GM20000 (cell line): ENCODE measurements around the gene SECTM1.

ENCODE experiments used
- DNase-seq: peaks from one replicate; pipeline ENCODE4 v3.0.0; 2012; ENCODE audit warnings: low spot score
- TF ChIP-seq, protein P1 (sequence below): IDR thresholded peaks from 2 replicates; pipeline ENCODE4 v1.5.1; 2012; ENCODE audit warnings: mild to moderate bottlenecking, control low read depth; ENCODE audit errors: extremely low read depth, missing control alignments

The SECTM1 gene

DNA sequence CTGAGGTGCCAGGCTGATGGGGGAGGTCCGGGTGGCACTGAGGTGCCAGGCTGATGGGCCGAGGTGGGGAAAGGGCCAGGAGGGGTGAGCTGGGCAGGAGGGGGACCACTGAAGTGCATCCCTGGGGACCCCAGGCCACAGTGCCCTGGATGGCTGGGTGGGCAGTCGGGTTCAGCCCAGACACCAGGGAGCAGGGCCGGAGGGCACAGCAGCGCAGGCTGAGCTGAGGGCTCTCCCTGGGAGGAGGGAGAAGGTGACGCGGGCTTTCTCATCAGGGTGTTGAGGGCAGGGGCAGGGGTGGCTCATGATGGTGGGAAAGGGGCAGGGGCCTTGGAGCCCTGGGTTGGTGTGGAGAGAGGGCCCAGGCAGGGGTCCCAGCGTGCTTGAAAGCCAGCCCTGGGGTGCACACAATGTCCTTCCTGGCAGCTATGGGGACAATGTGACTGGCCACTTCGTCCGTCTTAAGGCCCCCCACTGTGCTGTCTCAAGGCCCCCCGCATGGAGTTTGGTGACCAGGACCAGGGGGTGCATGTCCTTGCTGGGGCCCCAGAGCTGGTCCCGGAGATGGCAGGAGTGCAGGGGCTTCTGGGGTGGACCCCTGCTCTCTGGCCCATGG is 32.2 kb downstream of the SECTM1 start:
- DNase-seq = no peak
- TF ChIP-seq, protein P1, sequence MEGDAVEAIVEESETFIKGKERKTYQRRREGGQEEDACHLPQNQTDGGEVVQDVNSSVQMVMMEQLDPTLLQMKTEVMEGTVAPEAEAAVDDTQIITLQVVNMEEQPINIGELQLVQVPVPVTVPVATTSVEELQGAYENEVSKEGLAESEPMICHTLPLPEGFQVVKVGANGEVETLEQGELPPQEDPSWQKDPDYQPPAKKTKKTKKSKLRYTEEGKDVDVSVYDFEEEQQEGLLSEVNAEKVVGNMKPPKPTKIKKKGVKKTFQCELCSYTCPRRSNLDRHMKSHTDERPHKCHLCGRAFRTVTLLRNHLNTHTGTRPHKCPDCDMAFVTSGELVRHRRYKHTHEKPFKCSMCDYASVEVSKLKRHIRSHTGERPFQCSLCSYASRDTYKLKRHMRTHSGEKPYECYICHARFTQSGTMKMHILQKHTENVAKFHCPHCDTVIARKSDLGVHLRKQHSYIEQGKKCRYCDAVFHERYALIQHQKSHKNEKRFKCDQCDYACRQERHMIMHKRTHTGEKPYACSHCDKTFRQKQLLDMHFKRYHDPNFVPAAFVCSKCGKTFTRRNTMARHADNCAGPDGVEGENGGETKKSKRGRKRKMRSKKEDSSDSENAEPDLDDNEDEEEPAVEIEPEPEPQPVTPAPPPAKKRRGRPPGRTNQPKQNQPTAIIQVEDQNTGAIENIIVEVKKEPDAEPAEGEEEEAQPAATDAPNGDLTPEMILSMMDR = no peak

DNA sequence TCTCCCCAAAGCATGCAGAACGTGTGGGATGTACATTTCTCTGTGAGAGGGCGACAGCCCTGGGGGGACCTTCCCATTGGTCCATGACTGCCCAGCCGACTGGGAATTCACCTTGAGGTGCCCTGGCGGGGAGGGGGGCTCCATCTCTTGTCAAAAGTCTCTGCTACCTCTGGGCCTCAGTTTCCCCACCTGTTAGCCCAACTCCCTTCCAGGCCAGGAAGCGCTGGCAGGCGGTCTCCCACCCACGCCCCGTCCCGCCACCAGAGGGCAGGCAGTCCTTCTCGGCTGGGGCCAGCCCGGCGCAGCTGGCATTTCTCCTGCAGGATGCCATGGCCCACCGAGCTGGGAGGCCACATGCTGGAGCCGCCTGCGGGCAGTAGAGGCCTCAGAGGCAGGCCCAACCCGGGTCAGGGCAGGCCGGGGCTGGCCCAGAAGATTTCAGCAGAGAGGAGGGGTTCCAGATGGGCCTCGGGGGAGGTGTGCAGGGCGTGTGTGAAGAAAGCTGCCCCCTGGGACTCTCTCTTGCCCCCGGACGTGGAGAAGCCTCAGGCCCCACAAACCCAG is 32.8 kb downstream of the SECTM1 start:
- TF ChIP-seq, protein P1 = peak; percentile 84
- peak; percentile 79 for DNase-seq

DNA sequence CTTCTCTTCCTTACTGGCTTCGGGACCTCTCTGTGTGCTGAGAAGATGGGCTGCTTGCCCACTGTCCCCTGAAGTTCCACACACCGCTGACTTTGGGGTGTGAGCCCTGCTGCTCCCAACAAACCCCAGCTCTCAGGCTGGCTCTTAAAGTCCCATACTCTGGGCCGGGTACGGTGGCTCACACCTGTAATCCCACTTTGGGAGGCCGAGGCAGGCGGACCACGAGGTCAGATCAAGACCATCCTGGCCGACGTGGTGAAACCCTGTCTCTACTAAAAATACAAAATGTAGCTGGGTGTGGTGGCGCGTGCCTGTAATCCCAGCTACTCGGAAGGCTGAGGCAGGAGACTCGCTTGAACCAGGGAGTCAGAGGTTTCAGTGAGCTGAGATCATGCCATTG is 33.3 kb downstream of the SECTM1 start:
- no peak for DNase-seq
- TF ChIP-seq, protein P1 = no peak

DNA sequence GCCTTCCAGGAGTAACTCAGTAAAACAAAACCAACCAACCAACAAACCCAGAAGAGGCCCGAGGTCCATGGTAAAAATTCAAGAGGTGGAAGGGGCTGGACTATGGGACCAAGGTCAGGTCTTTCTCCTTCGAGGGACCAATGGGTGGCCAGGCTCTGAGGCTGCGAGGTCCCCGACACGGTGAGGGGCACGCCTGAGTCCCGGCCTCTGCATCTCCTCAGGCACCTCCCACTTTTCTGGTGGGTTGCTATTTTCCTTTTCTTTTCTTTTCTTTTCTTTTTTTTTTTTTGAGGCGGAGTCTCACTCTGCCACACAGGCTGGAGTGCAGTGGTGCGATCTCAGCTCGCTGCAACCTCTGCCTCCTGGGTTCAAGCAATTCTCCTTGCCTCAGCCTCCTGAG is 34.1 kb downstream of the SECTM1 start:
- no peak for DNase-seq
- TF ChIP-seq, protein P1 = no peak

DNA sequence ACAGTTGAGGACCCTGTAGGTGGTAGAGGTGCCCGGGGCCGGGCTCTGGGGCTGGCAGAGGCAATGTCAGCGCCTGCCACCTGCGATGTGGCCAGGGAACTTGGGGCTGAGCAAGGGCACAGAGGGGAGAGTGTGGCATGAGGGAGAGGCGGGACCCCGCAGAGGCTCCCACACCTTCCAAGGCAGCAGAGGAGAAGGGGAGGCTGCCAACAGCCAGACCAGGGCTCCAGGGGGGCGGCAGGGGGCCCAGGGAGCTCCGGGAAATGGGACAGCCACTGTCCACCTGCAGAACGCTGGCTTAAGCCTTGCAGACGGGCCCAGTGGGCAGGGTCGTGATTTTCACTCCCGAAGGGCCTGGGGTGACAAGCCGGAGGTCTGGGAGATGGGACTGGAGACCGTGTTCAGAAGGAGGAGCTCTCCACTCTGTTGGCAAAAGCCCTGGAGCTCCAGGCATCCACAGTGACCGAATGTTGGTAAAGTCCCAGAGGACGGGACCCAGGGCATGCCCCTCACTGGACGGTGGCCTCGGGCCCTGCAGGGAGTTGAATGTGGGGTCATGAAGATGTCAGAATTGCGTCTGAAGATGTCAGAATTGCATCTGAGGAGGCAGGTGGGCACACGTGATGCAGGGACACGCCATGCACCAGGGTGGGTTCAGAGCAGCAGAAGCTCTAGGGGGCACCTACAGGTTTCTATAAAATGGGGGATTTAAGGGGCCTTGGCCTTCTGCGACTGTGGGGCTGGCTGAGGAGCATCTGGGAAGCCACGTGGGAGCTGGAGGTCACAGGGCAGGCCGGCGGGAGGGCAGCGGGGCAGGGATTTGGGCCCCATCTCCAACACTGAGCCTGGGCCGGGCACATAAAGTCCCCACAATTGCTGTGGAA is 34.8 kb downstream of the SECTM1 start:
- TF ChIP-seq, protein P1 = no peak
- no peak for DNase-seq

DNA sequence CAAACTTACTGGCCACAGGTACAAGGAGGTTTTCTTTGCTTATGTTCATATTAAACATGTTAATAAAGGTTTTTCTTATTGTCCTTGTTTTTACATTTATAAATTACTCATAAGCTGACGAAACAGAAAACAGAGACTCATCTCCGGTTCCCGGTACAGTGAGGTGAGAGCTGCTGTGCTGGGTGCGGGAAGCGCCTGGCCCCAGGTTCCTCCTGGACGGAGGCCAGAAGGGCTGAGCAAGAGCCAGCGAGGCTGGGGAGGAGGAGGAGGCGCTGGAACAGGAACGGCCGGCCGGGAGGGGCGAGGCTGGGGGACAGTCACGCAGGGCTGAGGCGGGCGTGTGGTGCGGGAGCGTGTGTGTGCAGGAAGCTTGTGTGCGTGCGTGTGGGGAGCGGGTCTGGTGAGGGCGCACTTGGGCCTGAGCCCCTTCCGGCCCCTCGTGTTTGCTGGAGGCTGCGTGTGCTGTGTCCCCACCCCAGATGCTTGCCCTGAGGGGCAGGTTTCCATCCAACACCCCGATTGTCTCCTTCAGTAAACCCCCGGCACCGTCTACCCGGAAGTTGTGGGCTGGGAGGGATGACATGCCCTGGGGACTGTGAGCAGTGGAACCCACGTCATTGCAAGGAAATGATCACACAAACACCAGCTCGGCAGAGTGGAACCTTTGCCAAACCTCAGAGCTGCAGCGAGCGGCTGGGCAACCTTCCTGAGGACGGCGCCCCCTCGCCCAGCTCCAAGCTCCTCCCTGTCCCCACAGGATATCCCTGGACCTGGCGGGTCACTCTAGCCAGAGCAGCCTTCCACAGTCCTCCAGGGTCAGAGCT is 35.6 kb downstream of the SECTM1 start:
- DNase-seq = peak; percentile 91
- TF ChIP-seq, protein P1 = no peak
